PC-3 (cell line): ENCODE measurements around the gene RPL7L1.

ENCODE experiments used
- CTCF ChIP-seq: fragments of 300-600 bp; sonication (generic); conservative IDR thresholded peaks from 2 replicates; pipeline ENCODE4 v1.5.1; 2017; ENCODE audit warnings: antibody characterized with exemption, low read depth, mild to moderate bottlenecking, low read length
- EZH2 ChIP-seq: fragments of 300-600 bp; sonication (generic); IDR thresholded peaks from one replicate; pipeline ENCODE4 v1.6.1; 2017; ENCODE audit warnings: antibody characterized with exemption, mild to moderate bottlenecking, low read length; ENCODE audit not compliant: unreplicated experiment

- TF ChIP-seq CTCF (no peak), EZH2 (no peak)
Observed at GRCh38 chr6:42896178-42896719, 16.8 kb downstream of the RPL7L1 start.
